Glutamatergic neuron (in vitro differentiated cells): ENCODE data around the gene SH3TC1. TPM values are rescaled to one million over a fixed set of nuclear protein-coding genes. Genes with fewer than 3 reads are reported as not detected.

ENCODE experiments used
- DNase-seq: peaks from one replicate; pipeline ENCODE4 v3.0.0; 2022
- H3K27ac Mint-ChIP-seq: one replicate; pipeline ENCODE4 v1.8.0; 2020; ENCODE audit warnings: mild to moderate bottlenecking, mixed read lengths, inconsistent platforms; ENCODE audit not compliant: unreplicated experiment
- H3K27me3 Mint-ChIP-seq: one replicate; pipeline ENCODE4 v1.8.0; 2020; ENCODE audit warnings: mild to moderate bottlenecking, moderate library complexity, mixed read lengths, inconsistent platforms; ENCODE audit not compliant: unreplicated experiment
- H3K36me3 Mint-ChIP-seq: one replicate; pipeline ENCODE4 v1.8.0; 2020; ENCODE audit warnings: mild to moderate bottlenecking, mixed read lengths, inconsistent platforms; ENCODE audit not compliant: unreplicated experiment
- H3K4me1 Mint-ChIP-seq: one replicate; pipeline ENCODE4 v1.8.0; 2020; ENCODE audit warnings: mild to moderate bottlenecking, low read depth, mixed read lengths, inconsistent platforms; ENCODE audit not compliant: unreplicated experiment
- H3K4me3 Mint-ChIP-seq: one replicate; pipeline ENCODE4 v1.8.0; 2020; ENCODE audit warnings: mild to moderate bottlenecking, mixed read lengths, inconsistent platforms; ENCODE audit not compliant: unreplicated experiment
- H3K9me3 Mint-ChIP-seq: one replicate; pipeline ENCODE4 v1.8.0; 2020; ENCODE audit warnings: mild to moderate bottlenecking, moderate library complexity, mixed read lengths, inconsistent platforms; ENCODE audit not compliant: unreplicated experiment
- total RNA-seq: library from RNA; stranded (reverse); fragmentation: NEBNext Ultra II Directional; extraction: Animal tissue kit (Norgen Biotek cat#: 25700); gene quantifications from one replicate; pipeline ENCODE4 v1.2.1, GENCODE V29; 2021; ENCODE audit not compliant: unreplicated experiment
- TF ChIP-seq, protein P1 (sequence below): fragments of 200-600 bp; sonication (generic); IDR thresholded peaks from one replicate; pipeline ENCODE4 v1.5.0; 2021; ENCODE audit not compliant: partially characterized antibody, unreplicated experiment

SH3TC1 gene
- total RNA-seq, 1 donor from 2014 or later, result not detected

DNA sequence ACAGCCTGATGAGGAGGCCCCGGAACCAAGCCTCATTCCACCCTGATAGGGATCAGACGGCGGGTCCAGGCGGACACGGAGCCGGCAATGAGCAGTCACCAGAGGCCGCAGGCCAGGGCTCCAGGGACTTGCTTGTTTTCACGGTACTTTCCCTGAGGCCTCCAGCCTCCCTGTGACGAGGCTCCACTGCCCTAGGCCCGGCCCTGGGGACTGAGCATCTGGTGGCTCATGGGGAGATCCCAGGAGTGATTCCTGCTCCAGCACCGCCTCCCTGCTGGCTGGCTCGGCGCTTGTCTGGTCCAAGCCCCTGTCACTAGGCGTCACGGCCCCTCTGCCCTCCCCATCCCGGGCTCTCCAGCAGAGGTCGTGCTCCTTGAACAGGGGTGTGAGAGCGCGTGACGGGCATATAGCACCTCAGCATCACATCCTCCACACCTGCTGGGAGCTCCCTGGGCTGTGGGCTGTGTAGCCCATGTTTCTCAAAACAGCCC lies 84.6 kb downstream of the SH3TC1 start:
- H3K27me3 Mint-ChIP-seq, result peaks cover 10% of the 10 kb centered on the region
- H3K27ac Mint-ChIP-seq, result no peak overlapping the region
- TF ChIP-seq, protein P1, sequence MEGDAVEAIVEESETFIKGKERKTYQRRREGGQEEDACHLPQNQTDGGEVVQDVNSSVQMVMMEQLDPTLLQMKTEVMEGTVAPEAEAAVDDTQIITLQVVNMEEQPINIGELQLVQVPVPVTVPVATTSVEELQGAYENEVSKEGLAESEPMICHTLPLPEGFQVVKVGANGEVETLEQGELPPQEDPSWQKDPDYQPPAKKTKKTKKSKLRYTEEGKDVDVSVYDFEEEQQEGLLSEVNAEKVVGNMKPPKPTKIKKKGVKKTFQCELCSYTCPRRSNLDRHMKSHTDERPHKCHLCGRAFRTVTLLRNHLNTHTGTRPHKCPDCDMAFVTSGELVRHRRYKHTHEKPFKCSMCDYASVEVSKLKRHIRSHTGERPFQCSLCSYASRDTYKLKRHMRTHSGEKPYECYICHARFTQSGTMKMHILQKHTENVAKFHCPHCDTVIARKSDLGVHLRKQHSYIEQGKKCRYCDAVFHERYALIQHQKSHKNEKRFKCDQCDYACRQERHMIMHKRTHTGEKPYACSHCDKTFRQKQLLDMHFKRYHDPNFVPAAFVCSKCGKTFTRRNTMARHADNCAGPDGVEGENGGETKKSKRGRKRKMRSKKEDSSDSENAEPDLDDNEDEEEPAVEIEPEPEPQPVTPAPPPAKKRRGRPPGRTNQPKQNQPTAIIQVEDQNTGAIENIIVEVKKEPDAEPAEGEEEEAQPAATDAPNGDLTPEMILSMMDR, result no peak
- peaks cover 24% of the 10 kb centered on the region for H3K4me1 Mint-ChIP-seq
- H3K36me3 Mint-ChIP-seq, result no peaks in the 10 kb centered on the region
- no peak overlapping the region for H3K4me3 Mint-ChIP-seq
- peak; percentile 37 for DNase-seq
- H3K9me3 Mint-ChIP-seq, result peaks cover 2% of the 10 kb centered on the region

DNA sequence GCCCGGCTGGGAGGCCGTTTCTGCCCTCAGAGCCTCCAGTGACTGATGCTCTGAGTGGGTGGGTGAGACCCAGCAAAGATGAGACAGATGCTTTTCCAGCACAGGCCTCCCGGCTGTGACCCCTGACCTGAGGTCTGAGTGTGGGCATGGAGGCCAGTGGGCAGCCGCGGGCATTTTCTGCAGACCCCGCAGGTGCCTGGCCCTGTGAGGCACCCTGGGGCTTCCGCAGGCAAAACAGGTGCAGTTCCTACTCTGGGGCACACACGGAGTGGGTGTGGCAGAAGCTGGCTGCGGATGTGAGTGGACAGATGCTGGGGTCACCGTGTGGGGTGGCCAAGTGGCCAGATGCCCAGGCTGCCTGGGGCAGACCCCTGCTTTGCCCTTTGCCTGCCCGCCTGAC lies 85.3 kb downstream of the SH3TC1 start:
- peaks cover 19% of the 10 kb centered on the region for H3K4me1 Mint-ChIP-seq
- no peaks in the 10 kb centered on the region for H3K36me3 Mint-ChIP-seq
- no peak overlapping the region for H3K27ac Mint-ChIP-seq
- DNase-seq, result no peak
- no peaks in the 10 kb centered on the region for H3K9me3 Mint-ChIP-seq
- H3K4me3 Mint-ChIP-seq, result no peak overlapping the region
- TF ChIP-seq, protein P1, result no peak
- H3K27me3 Mint-ChIP-seq, result peaks cover 10% of the 10 kb centered on the region

DNA sequence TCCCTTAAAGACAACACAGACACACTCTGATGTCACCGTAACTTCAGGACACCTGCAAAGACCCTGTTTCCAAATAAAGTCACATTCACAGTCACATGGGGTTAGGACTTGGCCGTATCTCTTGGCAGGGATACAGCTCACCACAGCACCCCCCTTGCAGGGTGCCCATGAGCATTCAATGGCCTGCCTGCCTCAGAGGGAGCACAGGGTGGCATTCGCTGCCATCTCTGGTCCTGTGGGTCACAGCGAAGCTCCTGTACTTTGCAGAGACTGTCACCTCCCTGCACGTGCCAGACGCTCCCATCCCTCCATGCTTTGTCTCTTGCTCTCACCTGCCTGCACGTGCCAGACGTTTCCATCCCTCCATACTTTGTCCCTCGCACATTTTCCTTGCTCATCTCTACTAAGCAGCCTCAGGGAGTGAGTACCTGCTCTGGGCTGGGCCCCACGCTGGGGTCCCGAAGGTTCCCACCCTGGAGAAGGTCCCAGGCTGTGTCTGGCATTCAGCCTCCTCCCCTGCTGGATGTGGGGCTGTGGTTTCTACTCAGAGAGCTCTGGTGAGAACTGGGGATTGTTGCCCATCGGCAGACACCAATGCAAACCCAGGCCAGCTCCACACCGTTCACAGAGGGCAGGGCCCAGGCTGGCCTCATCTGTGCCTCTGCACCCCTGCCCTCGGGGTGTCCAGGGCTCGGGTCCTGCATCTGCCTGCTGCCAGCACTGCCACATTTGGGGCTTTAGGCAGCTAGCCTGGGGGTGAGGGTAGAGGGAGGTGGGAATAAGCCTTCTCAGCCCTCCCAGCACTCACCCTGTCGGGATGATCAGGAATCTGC lies 86.3 kb downstream of the SH3TC1 start:
- H3K27me3 Mint-ChIP-seq, result peaks cover 15% of the 10 kb centered on the region
- TF ChIP-seq, protein P1, result no peak
- peaks cover 3% of the 10 kb centered on the region for H3K9me3 Mint-ChIP-seq
- DNase-seq, result peak; percentile 11
- H3K4me1 Mint-ChIP-seq, result peaks cover 15% of the 10 kb centered on the region
- H3K36me3 Mint-ChIP-seq, result no peaks in the 10 kb centered on the region
- no peak overlapping the region for H3K4me3 Mint-ChIP-seq
- H3K27ac Mint-ChIP-seq, result no peak overlapping the region

DNA sequence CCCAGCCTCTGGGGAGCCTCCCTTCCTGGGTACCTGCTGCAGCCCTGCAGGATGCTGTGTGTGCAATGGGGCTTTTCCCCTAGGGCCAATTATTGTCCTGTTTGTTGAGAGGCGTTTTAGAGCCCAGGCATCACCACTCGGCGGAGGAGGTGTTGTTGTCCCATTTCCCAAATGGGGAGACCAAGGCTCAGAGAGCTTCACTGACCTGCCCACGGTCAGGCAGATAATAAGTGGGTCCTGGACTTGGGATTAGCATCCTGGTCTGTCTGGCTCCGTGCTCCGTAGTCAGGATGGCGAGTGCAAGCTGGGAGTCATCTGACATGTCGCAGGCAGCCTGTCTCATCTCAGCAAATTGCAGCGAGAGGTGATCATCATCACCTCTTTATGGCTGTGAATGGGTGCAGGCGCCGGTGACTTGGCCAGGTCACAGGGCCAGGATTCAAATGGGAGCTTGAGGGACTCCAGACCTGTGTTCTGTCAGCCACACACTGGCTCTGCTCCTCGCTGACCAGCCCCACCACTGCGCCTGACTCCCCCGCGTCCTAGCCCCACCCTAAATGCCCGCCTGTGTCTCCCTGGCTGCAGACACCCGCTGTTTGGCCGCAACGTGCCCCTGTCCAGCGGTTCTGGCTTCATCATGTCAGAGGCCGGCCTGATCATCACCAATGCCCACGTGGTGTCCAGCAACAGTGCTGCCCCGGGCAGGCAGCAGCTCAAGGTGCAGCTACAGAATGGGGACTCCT lies 87.1 kb downstream of the SH3TC1 start:
- Mint-ChIP-seq H3K9me3 (peaks cover 3% of the 10 kb centered on the region), H3K36me3 (no peaks in the 10 kb centered on the region), H3K4me3 (no peak overlapping the region), H3K4me1 (peaks cover 9% of the 10 kb centered on the region), H3K27me3 (peaks cover 15% of the 10 kb centered on the region), H3K27ac (no peak overlapping the region)
- TF ChIP-seq, protein P1, result no peak
- peak; percentile 5 for DNase-seq
